Trophoblast cell (in vitro differentiated cells and primary cell): ENCODE data around the gene EYS.
"Not testable (repeated sequence)": the region's sequence is repeated elsewhere in the genome, so short reads cannot be mapped to it uniquely, and the experiment has no call there.

Source experiments
- DNase-seq, 2 donors: peaks; one replicate each; pipeline ENCODE4 v3.0.0-alpha.2; 2016
- H2AFZ ChIP-seq: 2 replicates; pipeline ENCODE4 v1.6.1; 2013; ENCODE audit warnings: low read length, moderate library complexity, mild to moderate bottlenecking; ENCODE audit not compliant: insufficient read depth, poor library complexity
- H2AK5ac ChIP-seq: 2 replicates; pipeline ENCODE4 v1.6.1; 2013; ENCODE audit warnings: mild to moderate bottlenecking, low read length
- H2BK120ac ChIP-seq: 2 replicates; pipeline ENCODE4 v1.6.1; 2013; ENCODE audit warnings: low read length, mild to moderate bottlenecking, moderate library complexity; ENCODE audit not compliant: insufficient read depth, poor library complexity
- H2BK12ac ChIP-seq: 2 replicates; pipeline ENCODE4 v1.6.1; 2013; ENCODE audit warnings: mild to moderate bottlenecking, low read length, moderate library complexity
- H2BK5ac ChIP-seq: 2 replicates; pipeline ENCODE4 v1.6.1; 2013; ENCODE audit warnings: low read length, low read depth, moderate library complexity, mild to moderate bottlenecking; ENCODE audit not compliant: poor library complexity
- H3K14ac ChIP-seq: 2 replicates; pipeline ENCODE4 v1.6.1; 2013; ENCODE audit warnings: mild to moderate bottlenecking, low read length
- H3K18ac ChIP-seq: 2 replicates; pipeline ENCODE4 v1.6.1; 2013; ENCODE audit warnings: mild to moderate bottlenecking, low read length
- H3K23ac ChIP-seq: 2 replicates; pipeline ENCODE4 v1.6.1; 2013; ENCODE audit warnings: low read length
- H3K27ac ChIP-seq: 2 replicates; pipeline ENCODE4 v1.5.1; 2013; ENCODE audit warnings: low read depth, mild to moderate bottlenecking, inconsistent platforms, low read length, moderate library complexity
- H3K27me3 ChIP-seq: 2 replicates; pipeline ENCODE4 v1.6.1; 2013; ENCODE audit warnings: inconsistent platforms, mild to moderate bottlenecking, low read length, moderate library complexity; ENCODE audit not compliant: insufficient read depth
- H3K36me3 ChIP-seq, 2 experiments: 1 replicate in 1 of 2; 2 replicates in 1 of 2; pipeline ENCODE4 v1.6.1; 2013; ENCODE audit warnings: low read length in 2 of 2, mild to moderate bottlenecking in 2 of 2, moderate library complexity in 1 of 2; ENCODE audit not compliant: insufficient read depth in 2 of 2, control insufficient read depth in 1 of 2
- H3K4ac ChIP-seq: 2 replicates; pipeline ENCODE4 v1.6.1; 2013; ENCODE audit warnings: low read depth, mild to moderate bottlenecking, low read length, moderate library complexity
- H3K4me1 ChIP-seq, 2 experiments: 1 replicate in 1 of 2; 2 replicates in 1 of 2; pipeline ENCODE4 v1.6.1; 2013; ENCODE audit warnings: low read length in 2 of 2, mild to moderate bottlenecking in 2 of 2, moderate library complexity in 1 of 2; ENCODE audit not compliant: insufficient read depth in 2 of 2, control insufficient read depth in 1 of 2
- H3K4me2 ChIP-seq: 2 replicates; pipeline ENCODE4 v1.6.1; 2013; ENCODE audit warnings: inconsistent platforms, mild to moderate bottlenecking, low read length, moderate library complexity
- H3K4me3 ChIP-seq: 2 replicates; pipeline ENCODE4 v1.5.1; 2013; ENCODE audit warnings: mild to moderate bottlenecking, low read depth, low read length, inconsistent platforms
- H3K79me1 ChIP-seq: one replicate; pipeline ENCODE4 v1.6.1; 2013; ENCODE audit warnings: low read length
- H3K79me2 ChIP-seq: 2 replicates; pipeline ENCODE4 v1.6.1; 2013; ENCODE audit warnings: low read length, mild to moderate bottlenecking; ENCODE audit not compliant: control insufficient read depth, insufficient read depth, poor library complexity
- H3K9ac ChIP-seq: 2 replicates; pipeline ENCODE4 v1.6.1; 2013; ENCODE audit warnings: mild to moderate bottlenecking, low read length
- H3K9me3 ChIP-seq: 2 replicates; pipeline ENCODE4 v1.6.1; 2013; ENCODE audit warnings: low read depth, mild to moderate bottlenecking, control low read depth, inconsistent platforms, low read length; ENCODE audit not compliant: insufficient read depth
- H4K12ac ChIP-seq: 2 replicates; pipeline ENCODE4 v1.6.1; 2013; ENCODE audit warnings: low read depth, mild to moderate bottlenecking, low read length, moderate library complexity
- H4K8ac ChIP-seq: 2 replicates; pipeline ENCODE4 v1.6.1; 2013; ENCODE audit warnings: low read depth, mild to moderate bottlenecking, low read length, moderate library complexity
- H4K91ac ChIP-seq: one replicate; pipeline ENCODE4 v1.6.1; 2013; ENCODE audit warnings: low read depth, mild to moderate bottlenecking, low read length, moderate library complexity
- WGBS: extraction: QIAGEN DNeasy Blood & Tissue Kit; methylation state at CpG from one replicate; pipeline ENCODE4 v1.1.7; 2013; ENCODE audit warnings: missing lambda C conversion rate; ENCODE audit not compliant: insufficient read length, insufficient coverage; ENCODE audit errors: extremely low coverage; 5-methylcytosine and 5-hydroxymethylcytosine counted together

The EYS gene

DNA sequence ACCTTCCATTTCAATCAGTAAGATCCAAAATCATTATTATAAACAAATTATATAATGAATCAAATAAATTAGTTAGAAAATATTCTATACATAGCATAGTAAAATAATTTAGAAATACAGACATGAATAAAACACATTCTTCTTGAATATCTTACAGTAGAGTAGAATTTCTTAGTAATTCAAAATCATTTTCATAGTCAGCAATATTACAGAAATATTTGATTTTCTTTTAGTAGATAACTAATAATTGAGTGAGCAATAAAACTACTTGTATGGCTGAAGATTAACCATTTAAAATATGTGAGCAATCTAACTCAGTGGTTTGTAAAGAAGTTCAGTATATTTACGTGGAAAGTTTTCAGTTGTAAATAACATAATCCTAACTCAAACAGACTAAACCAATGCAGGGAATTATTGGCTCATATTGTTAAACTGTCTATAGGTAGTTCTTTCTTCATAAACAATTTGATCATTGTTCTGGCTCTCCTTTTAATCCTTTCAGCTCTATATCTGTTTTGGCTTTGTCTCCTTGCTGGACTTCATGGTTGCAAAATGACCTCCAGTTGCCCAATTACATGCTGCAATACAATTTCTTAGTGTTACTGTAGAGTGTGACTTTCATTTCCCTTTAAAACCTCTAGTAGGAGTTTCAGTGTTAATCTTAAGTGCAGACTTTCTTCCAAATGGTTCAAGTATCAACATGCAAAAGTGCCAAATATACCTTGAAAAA, 307.5 kb downstream of the EYS start:
- Histone ChIP-seq H3K23ac (no peak overlapping the region), H2BK12ac (no peak overlapping the region), H2BK120ac (no peak overlapping the region), H3K4ac (no peak overlapping the region), H4K8ac (no peak overlapping the region), H3K9me3 (peaks cover 2% of the 10 kb centered on the region), H4K12ac (no peak overlapping the region), H3K27ac (no peak overlapping the region), H3K4me2 (no peak overlapping the region), H2BK5ac (no peak overlapping the region), H3K9ac (no peak overlapping the region), H3K79me1 (no peaks in the 10 kb centered on the region), H3K18ac (no peak overlapping the region), H4K91ac (no peak overlapping the region), H2AFZ (no peak overlapping the region), H3K79me2 (no peaks in the 10 kb centered on the region), H3K27me3 (no peaks in the 10 kb centered on the region), H2AK5ac (no peak overlapping the region), H3K36me3 (no peaks in the 10 kb centered on the region), H3K4me3 (no peak overlapping the region), H3K4me1 (no peaks in the 10 kb centered on the region), H3K14ac (no peak overlapping the region)
- WGBS = no CpG with 5 or more reads among the region's 1 CpG
- peak in 1 of 2 donors; percentile 2 for DNase-seq

DNA sequence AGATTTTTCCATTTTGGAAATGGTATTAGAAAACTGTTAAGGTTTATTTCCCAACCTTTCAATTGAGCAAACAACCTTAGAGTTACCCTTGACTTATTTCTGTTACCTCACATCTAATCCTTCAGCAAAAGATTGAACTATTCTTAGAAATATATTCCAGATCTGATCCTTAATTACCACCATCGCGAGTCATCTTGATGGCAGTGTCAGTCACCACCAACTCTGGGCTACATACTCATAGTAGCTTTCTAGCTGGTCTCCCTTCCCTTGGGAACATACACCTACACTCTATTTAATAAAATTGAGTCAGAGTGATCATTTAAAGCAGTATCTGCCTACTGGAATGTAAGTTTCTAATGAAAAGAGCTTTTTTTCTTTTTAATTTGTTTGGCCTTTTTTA, 308.2 kb downstream of the EYS start:
- H3K9me3 ChIP-seq = peaks cover 2% of the 10 kb centered on the region
- WGBS = no CpG with 5 or more reads among the region's 2 CpGs
- H2BK12ac ChIP-seq = no peak overlapping the region
- H3K4me1 ChIP-seq = no peaks in the 10 kb centered on the region
- H2BK120ac ChIP-seq = no peak overlapping the region
- no peak overlapping the region for H3K4ac ChIP-seq
- H3K9ac ChIP-seq = no peak overlapping the region
- no peak overlapping the region for H3K14ac ChIP-seq
- no peak overlapping the region for H3K4me3 ChIP-seq
- H3K79me2 ChIP-seq = no peaks in the 10 kb centered on the region
- no peak overlapping the region for H4K12ac ChIP-seq
- H3K23ac ChIP-seq = no peak overlapping the region
- H3K79me1 ChIP-seq = no peaks in the 10 kb centered on the region
- no peak overlapping the region for H3K18ac ChIP-seq
- no peak overlapping the region for H2AFZ ChIP-seq
- H3K36me3 ChIP-seq = no peaks in the 10 kb centered on the region
- H3K27ac ChIP-seq = no peak overlapping the region
- no peaks in the 10 kb centered on the region for H3K27me3 ChIP-seq
- no peak overlapping the region for H3K4me2 ChIP-seq
- H4K91ac ChIP-seq = no peak overlapping the region
- DNase-seq = no peak
- H4K8ac ChIP-seq = no peak overlapping the region
- H2AK5ac ChIP-seq = no peak overlapping the region
- no peak overlapping the region for H2BK5ac ChIP-seq

DNA sequence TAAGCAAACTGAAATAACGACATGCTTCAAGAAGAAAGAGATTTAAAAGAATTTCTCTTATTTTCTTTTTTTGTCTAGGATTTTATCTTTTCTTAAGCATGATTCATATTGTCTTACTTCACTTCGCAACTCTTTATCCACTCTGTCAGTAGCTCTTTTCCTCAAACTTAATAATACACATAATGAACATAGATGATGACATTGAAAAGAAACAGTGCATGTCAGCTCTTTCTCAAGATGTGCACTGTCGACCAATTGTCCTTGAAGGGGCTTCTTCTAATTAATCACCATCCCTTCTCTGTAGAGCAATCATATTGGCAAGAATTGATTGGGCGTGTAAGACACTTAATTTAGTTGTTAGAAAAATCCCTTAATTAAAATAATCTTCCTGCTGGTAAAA, 356.5 kb downstream of the EYS start:
- Histone ChIP-seq H3K9me3 (no peaks in the 10 kb centered on the region), H4K91ac (no peak overlapping the region), H4K12ac (no peak overlapping the region), H3K36me3 (no peaks in the 10 kb centered on the region), H2BK120ac (no peak overlapping the region), H3K79me2 (no peaks in the 10 kb centered on the region), H4K8ac (no peak overlapping the region), H3K4me3 (no peak overlapping the region), H2AFZ (no peak overlapping the region), H3K9ac (no peak overlapping the region), H3K4ac (no peak overlapping the region), H2AK5ac (no peak overlapping the region), H3K27me3 (no peaks in the 10 kb centered on the region), H2BK12ac (no peak overlapping the region), H2BK5ac (no peak overlapping the region), H3K4me2 (no peak overlapping the region), H3K23ac (no peak overlapping the region), H3K18ac (no peak overlapping the region), H3K4me1 (no peaks in the 10 kb centered on the region), H3K79me1 (no peaks in the 10 kb centered on the region), H3K14ac (no peak overlapping the region), H3K27ac (no peak overlapping the region)
- DNase-seq = no peak
- no CpG with 5 or more reads among the region's 4 CpGs for WGBS

DNA sequence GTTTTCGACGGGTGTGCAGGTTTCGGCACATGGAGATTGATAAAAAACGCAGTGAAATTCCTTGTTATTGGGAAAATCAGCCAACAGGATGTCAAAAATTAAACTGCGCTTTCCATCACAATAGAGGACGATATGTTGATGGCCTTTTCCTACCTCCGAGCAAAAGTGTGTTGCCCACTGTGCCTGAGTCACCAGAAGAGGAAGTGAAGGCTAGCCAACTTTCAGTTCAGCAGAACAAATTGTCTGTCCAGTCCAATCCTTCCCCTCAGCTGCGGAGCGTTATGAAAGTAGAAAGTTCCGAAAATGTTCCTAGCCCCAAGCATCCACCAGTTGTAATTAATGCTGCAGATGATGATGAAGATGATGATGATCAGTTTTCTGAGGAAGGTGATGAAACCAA, 404.4 kb downstream of the EYS start:
- H3K4me3 ChIP-seq, H3K27me3 ChIP-seq, H4K8ac ChIP-seq, H3K36me3 ChIP-seq, H2BK12ac ChIP-seq, H3K79me1 ChIP-seq, H3K4ac ChIP-seq, H2BK5ac ChIP-seq, H3K79me2 ChIP-seq, H3K18ac ChIP-seq, H4K12ac ChIP-seq, DNase-seq, H3K27ac ChIP-seq, H3K14ac ChIP-seq, H2AK5ac ChIP-seq, H3K9me3 ChIP-seq, H4K91ac ChIP-seq, H2BK120ac ChIP-seq, H3K4me2 ChIP-seq, H2AFZ ChIP-seq, H3K23ac ChIP-seq, H3K4me1 ChIP-seq, H3K9ac ChIP-seq: not testable (repeated sequence)
- no CpG with 5 or more reads among the region's 10 CpGs for WGBS
